Upper lobe of left lung (tissue), 6 donors: Measurements from ENCODE around the gene TNFRSF6B. TPM values are rescaled to one million over a fixed set of nuclear protein-coding genes. Genes with fewer than 3 reads are reported as not detected.
A peak's percentile ranks its signal among the peaks of the same experiment; 100 is the strongest.

Experiments used
- ATAC-seq, 2 donors: fragments of 200-7000 bp; cut with Tn5 transposase; one replicate each; pipeline ENCODE4 v1.9.1; 2022; ENCODE audit warnings: mild to moderate bottlenecking in 2 of 2, moderate library complexity in 2 of 2; ENCODE audit not compliant: low FRiP score in 2 of 2
- DNase-seq, 2 donors: peaks; one replicate each; pipeline ENCODE4 v3.0.0-alpha.2; 2019 to 2020
- H3K27ac ChIP-seq, 4 donors: fragments of 200-600 bp; sonication (generic); one replicate each; pipeline ENCODE4 v1.5.1; 2016 to 2019
- H3K27me3 ChIP-seq, 4 donors: fragments of 200-600 bp; sonication (generic); one replicate each; pipeline ENCODE4 v1.5.1; 2017 to 2019
- H3K36me3 ChIP-seq, 4 donors: fragments of 200-600 bp; sonication (generic); one replicate each; pipeline ENCODE4 v1.5.1; 2016 to 2019
- H3K4me1 ChIP-seq, 4 donors: fragments of 200-600 bp; sonication (generic); one replicate each; pipeline ENCODE4 v1.5.1; 2018 to 2019
- H3K4me3 ChIP-seq, 4 donors: fragments of 200-600 bp; sonication (generic); one replicate each; pipeline ENCODE4 v1.5.1; 2017 to 2019; ENCODE audit warnings: mild to moderate bottlenecking in 2 of 4, moderate library complexity in 1 of 4
- H3K9me3 ChIP-seq, 4 donors: fragments of 200-600 bp; sonication (generic); one replicate each; pipeline ENCODE4 v1.5.1; 2018 to 2019
- CTCF ChIP-seq, 6 experiments: fragments of 450-650 bp in 4 of 6; fragments of 200-600 bp in 2 of 6; sonication (generic) in 2 of 6; IDR thresholded peaks; one replicate each; pipeline ENCODE4 v1.5.1; 2016 to 2019; ENCODE audit warnings: antibody characterized with exemption in 6 of 6
- EP300 ChIP-seq, 4 donors: sonication (generic); formaldehyde crosslinking; IDR thresholded peaks; one replicate each; pipeline ENCODE4 v1.5.1; 2017; ENCODE audit warnings: antibody characterized with exemption in 4 of 4, control low read depth in 2 of 4
- POLR2A ChIP-seq, 4 donors: fragments of 450-650 bp; IDR thresholded peaks; one replicate each; pipeline ENCODE4 v1.5.1; 2016 to 2017; ENCODE audit warnings: antibody characterized with exemption in 4 of 4, mild to moderate bottlenecking in 2 of 4
- POLR2AphosphoS5 ChIP-seq, 2 donors: sonication (generic); formaldehyde crosslinking; IDR thresholded peaks; one replicate each; pipeline ENCODE4 v1.5.1; 2017; ENCODE audit warnings: antibody characterized with exemption in 2 of 2
- WGBS, 2 donors: methylation state at CpG; one replicate each; pipeline ENCODE4 v1.1.5; 2017 to 2018; 5-methylcytosine and 5-hydroxymethylcytosine counted together
- total RNA-seq, 6 donors: library from RNA; depleted of rRNA in 4 of 6; stranded (reverse); fragments of >200 nt in 4 of 6; gene quantifications; one replicate each; pipeline versions ENCODE4 v1.1.0 to v1.2.1, GENCODE V29; 2016 to 2021
- donor health status: DM: no; HTN: no; CAD: no; lungs with moderate emphysema.
- donor health status: DM: no; HTN: yes; CAD: no; lungs with severe emphysema.

The TNFRSF6B gene
- total RNA-seq, 6 donors from 2014 or later, result 13.8 to 34.8 (median 16.9) TPM

GRCh38 chr20:63697868-63698545, 1.6 kb downstream of the TNFRSF6B start:
- Histone ChIP-seq H3K27ac (peak overlapping the region in 2 of 4 donors; percentile 45 to 77), H3K4me1 (peaks cover 30 to 43% (median 33%) of the 10 kb centered on the region in 4 donors), H3K27me3 (no peaks in the 10 kb centered on the region), H3K4me3 (peak overlapping the region in 3 of 4 donors; percentile 1 to 38 (median 12)), H3K36me3 (peaks cover 0 to 31% (median 10%) of the 10 kb centered on the region in 4 donors), H3K9me3 (no peaks in the 10 kb centered on the region)
- TF ChIP-seq POLR2AphosphoS5 (IDR thresholded peaks at IDR 0.05) (no peak), POLR2A (IDR thresholded peaks at IDR 0.05) (no peak), EP300 (IDR thresholded peaks at IDR 0.05) (no peak), CTCF (IDR thresholded peaks at IDR 0.05) (no peak)
- peak in 1 of 2 donors; percentile 83 for DNase-seq
- ATAC-seq, result no peak
- 88 to 91% methylated on average over 14 to 33 of the region's 40 CpGs for WGBS, 2 donors

GRCh38 chr20:63698739-63699465, 2.5 kb downstream of the TNFRSF6B start:
- TF ChIP-seq EP300 (IDR thresholded peaks at IDR 0.05), result peak in 3 of 4 donors; percentile 65 to 77 (median 75)
- TF ChIP-seq CTCF (IDR thresholded peaks at IDR 0.05), result no peak
- no peak for TF ChIP-seq POLR2A (IDR thresholded peaks at IDR 0.05)
- peak; percentile 53 to 79 for TF ChIP-seq POLR2AphosphoS5 (IDR thresholded peaks at IDR 0.05)
- DNase-seq, result peak; percentile 19 to 83

GRCh38 chr20:63699466-63700198, 3.2 kb downstream of the TNFRSF6B start:
- TF ChIP-seq EP300 (IDR thresholded peaks at IDR 0.05) (no peak), POLR2AphosphoS5 (IDR thresholded peaks at IDR 0.05) (no peak), POLR2A (IDR thresholded peaks at IDR 0.05) (no peak), CTCF (IDR thresholded peaks at IDR 0.05) (no peak)
- H3K4me3 ChIP-seq, result no peak overlapping the region
- no peak for ATAC-seq
- peaks cover 30 to 40% (median 32%) of the 10 kb centered on the region in 4 donors for H3K4me1 ChIP-seq
- 87 to 92% methylated on average over 14 to 21 of the region's 24 CpGs for WGBS, 2 donors
- peaks cover 2 to 35% (median 20%) of the 10 kb centered on the region in 4 donors for H3K36me3 ChIP-seq
- DNase-seq, result peak in 1 of 2 donors; percentile 72
- H3K9me3 ChIP-seq, result no peaks in the 10 kb centered on the region
- no peaks in the 10 kb centered on the region for H3K27me3 ChIP-seq
- peak overlapping the region; percentile 13 to 77 (median 48) for H3K27ac ChIP-seq

More at GRCh38 chr20:63698739-63699465, 2.5 kb downstream of the TNFRSF6B start:
- 53 to 60% methylated on average over 6 to 14 of the region's 19 CpGs for WGBS, 2 donors
- ATAC-seq, result peak; percentile 3 to 73
- peaks cover 30 to 40% (median 32%) of the 10 kb centered on the region in 4 donors for H3K4me1 ChIP-seq
- no peaks in the 10 kb centered on the region for H3K27me3 ChIP-seq
- H3K9me3 ChIP-seq, result no peaks in the 10 kb centered on the region
- H3K36me3 ChIP-seq, result peaks cover 0 to 35% (median 15%) of the 10 kb centered on the region in 4 donors
- peak overlapping the region in 1 of 4 donors; percentile 7 for H3K4me3 ChIP-seq
- peak overlapping the region; percentile 13 to 77 (median 48) for H3K27ac ChIP-seq

GRCh38 chr20:63700199-63701050, 4.0 kb downstream of the TNFRSF6B start:
- no peaks in the 10 kb centered on the region for H3K27me3 ChIP-seq
- no peaks in the 10 kb centered on the region for H3K9me3 ChIP-seq
- no peak overlapping the region for H3K4me3 ChIP-seq
- peak overlapping the region in 2 of 4 donors; percentile 45 to 77 for H3K27ac ChIP-seq
- H3K4me1 ChIP-seq, result peaks cover 30 to 40% (median 32%) of the 10 kb centered on the region in 4 donors
- ATAC-seq (no peak), DNase-seq (peak in 1 of 2 donors; percentile 84)
- H3K36me3 ChIP-seq, result peaks cover 9 to 35% (median 26%) of the 10 kb centered on the region in 4 donors
- no peak for TF ChIP-seq POLR2A (IDR thresholded peaks at IDR 0.05)
- TF ChIP-seq EP300 (IDR thresholded peaks at IDR 0.05), result no peak
- peak in 1 of 2 donors; percentile 12 for TF ChIP-seq POLR2AphosphoS5 (IDR thresholded peaks at IDR 0.05)
- WGBS, 2 donors, result 90 to 95% methylated on average over 30 to 40 of the region's 43 CpGs
